GM19438 (cell line): Measurements from ENCODE around the gene ZMIZ1.

Source experiments
- ATAC-seq: cut with Tn5 transposase; IDR thresholded peaks from one replicate; pipeline ENCODE4 v1.9.1; 2021; ENCODE audit warnings: low read depth; ENCODE audit not compliant: unreplicated experiment

The ZMIZ1 gene

DNA sequence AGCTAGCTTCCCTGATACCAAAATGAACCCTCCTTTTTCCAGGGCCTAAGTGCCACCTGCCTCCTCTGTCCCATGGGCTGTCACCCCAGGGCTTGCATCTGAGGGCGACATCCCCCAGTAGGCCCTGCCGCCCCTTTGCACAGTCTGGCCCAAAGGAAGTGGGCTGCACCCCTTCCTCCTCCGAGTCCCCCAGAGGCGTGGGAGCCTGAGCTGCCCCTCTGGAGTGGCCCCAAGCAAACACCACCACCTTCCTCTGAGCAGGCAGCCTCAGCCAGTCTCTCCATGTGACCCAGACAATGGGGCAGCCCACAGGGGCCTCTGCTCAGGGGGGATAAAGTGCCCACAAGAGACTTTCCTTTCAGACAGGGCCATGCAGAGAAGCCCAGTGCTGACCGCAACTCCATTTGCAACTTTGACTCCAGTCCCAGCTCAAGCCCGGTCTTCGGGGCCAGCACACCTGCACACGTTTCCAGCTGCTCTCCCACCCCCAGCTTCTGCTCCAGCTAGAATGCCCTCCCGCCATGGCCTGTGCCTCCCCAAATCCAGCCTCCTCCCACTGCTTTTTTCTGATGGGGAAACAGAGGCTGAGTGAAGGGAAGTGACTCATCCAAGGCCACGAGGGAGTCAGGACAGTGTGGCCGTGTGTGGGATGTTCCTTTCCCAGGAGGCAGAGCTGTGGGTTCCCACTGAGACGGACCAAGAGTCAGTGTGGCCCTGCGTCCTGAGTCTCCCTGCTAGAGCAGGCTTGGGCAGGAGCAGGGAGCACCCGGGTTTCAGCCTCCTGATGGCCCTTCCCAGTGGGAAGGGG lies 111.9 kb downstream of the ZMIZ1 start:
- no peak for ATAC-seq

DNA sequence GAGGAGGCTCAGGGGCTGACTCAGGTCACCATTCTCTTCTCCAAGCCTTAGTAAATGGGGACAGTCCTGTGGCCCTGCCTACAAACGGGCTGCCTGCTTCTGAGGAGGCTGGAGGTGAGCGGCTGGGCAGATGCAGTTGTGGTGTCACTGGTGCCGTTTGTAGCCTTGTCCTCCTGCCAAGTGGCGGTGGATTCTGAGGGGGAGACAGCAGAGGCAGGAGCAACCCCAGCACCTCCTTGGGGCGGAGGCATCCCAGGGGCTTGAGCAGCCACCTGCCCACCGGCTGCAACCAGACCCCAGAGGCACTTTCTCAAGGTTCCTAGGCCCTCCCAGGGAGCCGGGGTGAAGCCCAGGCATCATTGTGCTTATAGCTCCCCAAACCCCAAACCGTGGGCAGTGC lies 112.5 kb downstream of the ZMIZ1 start:
- no peak for ATAC-seq

DNA sequence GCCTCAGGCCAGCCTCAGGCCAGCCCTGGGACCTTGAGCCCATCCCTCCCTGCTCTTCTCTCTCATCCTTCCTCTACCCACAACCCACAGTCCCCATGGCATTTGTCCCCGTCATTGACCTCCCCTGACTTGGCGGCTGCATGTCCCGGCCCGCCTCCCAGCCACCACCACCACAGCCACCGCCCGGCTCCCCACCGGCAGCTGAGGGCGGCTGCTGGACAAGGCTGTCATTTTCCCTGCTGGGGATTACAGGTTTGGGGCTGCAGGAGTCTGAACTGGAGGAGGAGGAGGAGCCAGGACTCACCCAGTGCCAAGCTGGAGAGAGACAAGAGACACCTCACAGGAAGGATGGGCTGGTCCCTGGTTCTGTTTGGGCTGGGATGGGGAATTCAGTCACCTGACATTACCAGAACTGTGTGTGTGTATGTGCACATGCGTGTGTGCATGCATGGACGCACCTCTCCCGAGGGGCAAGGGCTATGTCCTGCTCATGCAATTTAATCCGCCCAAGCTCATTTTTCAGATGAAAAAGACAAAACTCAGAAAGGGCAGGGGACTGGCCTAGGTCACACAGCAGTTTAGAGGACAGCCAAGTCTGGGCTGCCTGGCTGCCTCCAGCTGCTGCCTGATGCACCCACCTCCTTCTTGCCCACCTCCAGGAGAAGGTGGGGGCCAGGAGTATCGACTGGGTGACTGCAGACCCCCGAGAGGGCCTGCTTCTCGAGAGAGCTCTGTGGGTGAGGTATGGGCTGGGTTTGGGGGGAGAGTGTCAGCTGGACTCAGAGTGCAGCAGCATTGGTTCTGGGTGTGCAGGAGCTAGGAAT lies 113.1 kb downstream of the ZMIZ1 start:
- no peak for ATAC-seq

DNA sequence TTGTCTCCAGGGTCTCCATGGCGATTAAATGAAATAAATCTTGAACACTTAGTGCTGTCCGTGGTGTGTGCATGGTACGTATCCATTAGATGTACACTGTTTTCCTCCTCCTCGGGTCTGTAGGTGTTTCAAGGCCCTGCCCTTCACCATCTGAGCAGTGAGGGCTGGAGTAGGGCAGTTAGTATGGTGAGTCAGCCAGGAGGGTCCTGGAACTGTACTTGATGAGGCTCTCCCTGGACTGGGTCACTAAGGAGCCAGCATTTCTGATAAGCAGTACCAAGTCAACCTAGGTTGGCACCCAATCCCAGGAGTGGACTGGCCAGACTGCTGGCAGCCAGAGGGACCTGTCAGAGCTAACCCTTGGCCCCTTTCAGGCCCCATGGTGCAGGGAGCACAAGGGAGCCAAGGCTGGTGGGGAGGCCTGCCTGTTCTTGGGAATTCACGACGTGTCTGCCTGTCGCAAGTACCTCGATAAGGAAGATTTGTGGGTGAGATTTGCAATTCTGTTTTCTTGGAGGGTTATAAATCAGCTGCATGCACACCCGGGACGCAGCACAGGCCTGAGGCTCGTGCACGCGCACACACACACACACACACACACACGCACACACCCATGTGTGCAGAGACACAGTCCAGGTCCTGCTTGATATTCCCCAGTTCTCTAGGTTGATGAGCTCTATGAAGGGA lies 114.2 kb downstream of the ZMIZ1 start:
- ATAC-seq = no peak

DNA sequence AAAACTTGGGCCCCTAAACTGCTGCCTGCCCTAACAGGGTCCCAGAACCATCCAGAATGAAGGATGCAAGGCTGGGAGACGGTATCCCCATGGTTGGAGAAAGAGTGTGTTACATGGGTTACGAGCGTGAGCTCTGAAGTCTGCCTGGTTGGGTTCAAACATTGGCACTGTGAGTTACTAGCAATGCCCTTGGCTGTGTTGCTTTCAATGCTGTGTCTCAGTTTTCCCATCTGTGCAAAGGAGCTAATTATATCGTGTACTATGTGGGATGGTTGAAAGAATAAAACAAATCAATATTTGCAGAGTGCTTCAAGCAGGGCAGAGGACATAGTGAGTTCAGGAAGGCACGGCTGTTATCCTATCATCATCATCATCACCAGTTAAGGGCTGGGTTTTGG lies 114.7 kb downstream of the ZMIZ1 start:
- no peak for ATAC-seq

DNA sequence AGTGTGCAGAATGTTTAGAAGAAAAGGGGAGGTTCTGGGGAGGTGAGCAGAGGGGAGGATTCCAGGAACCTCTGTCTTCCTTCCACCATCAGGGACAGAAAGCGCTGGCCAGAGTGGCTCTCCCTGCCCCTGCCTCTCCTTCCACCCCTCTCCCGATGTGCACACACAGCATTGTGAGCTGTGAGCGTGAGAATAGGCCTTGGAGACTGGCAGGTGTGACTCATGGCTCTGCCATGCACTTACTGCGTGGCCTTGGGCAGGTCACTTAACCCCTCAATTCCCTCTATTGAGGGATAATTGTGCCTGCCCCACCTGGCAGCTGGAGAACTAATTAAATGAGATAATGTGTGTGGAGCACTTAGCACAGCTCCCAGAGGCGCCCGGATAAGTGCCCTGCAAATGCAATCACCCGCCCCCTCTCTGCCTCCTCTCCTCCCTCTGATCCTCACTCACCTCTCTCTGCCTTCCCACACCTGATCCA lies 115.4 kb downstream of the ZMIZ1 start:
- no peak for ATAC-seq

DNA sequence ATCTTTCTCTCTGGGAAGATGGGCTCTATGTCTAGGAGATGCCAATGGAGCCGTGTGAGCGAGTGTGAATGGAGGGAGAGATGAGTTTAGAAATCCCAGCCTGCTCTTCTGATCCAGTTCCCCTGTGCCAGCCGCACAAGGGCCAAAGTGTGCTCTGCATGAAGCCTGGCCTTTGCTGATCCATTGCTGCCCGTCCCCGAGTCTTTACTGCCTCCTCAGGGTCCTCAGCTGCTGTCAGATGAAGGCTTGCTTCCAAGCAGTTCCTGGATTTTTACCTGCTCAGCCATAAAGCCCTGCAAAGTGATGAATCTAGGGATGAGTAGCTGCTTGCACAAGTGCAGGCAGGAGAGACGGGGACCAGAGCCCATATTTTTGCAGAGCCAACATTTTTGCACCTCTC lies 115.9 kb downstream of the ZMIZ1 start:
- no peak for ATAC-seq

DNA sequence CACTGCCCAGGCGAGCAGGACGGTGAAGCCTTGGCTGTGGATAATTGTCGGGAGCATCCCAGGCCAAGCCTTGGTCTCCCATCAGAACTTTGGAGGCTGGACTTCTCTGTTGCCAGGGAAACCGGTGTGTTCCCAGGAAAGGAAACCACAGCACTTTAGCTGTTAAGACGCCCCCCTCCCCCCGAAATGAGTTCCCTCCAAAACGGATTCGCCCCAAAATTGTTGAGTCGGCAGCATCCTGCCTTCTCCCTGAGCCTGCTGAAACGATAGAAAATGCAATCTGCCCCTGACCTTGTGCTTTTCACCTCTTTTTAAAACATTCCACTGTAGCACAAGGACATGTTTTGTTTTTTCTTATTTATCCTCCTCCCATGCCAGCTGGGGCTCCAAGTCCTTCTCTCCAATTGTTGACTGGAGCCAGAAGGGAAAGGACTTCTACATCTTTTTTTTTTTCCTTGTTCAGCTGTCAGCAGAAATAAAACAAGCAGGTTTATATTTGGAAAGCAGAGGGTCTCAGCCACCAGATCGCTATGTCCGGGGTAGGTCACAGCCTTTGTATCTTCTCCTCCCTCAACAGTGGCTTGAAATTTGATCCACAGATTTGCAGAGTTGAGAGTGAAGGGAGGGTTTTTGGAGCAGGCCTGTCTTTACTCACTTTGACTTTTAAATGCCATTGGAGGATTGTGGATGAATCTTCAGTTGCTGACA lies 116.5 kb downstream of the ZMIZ1 start:
- no peak for ATAC-seq

DNA sequence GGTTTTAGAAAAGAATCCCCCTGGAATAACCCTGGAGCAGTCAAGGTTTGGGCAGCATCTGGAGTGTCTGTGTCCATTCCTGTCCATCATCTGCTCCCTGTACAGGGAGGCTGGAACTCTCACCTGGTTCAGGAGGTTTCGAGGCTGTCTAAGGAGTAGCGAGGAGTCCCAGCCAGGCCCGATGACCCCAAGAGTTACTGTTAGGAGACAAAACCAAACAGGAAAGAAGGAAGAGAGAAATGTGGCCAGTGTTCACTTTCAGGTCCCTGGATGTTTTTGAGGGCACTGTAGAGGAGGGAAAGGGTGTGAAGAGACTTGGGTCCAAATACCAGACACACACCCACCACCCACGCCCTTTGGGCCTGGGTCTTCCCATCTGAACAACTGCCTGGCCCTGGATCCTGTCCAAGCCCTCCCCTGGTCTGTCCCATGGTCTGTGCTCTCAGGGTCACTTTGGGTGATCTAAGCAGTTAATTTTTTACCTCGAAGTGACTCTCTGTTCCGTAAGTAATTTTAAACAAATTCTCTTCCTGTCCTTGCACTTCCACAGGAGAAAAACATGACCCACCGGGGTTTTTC lies 117.1 kb downstream of the ZMIZ1 start:
- ATAC-seq = no peak

DNA sequence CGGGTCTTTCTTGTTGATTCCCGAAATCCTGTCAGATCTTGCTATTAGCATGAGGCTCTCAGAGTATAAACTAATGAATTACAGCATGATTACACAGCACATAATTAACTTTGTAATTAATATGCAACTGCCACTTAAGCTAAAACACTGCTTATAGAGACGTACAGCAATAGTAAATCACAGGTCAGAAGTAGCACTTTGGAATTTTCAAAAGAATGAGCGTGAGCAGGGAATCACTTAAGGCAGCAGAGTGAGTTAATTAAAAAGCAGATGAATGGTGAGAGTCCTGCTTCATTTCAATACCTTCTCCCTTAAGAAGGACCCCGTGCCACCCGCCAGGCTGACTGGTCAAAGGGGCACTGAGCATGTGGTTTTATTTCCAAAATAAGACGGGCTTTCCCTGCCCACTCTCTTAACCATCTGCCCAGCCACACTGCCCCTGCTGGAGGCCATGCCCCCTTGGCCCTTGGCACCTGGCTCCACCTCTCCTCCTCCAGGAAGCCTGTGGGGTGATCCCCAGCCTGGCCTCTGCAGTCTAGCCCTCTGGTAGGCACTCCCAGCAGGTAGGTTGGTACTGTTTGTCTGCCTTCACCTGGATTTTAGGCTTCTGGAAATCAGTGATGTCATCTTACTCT lies 117.8 kb downstream of the ZMIZ1 start:
- ATAC-seq = no peak

DNA sequence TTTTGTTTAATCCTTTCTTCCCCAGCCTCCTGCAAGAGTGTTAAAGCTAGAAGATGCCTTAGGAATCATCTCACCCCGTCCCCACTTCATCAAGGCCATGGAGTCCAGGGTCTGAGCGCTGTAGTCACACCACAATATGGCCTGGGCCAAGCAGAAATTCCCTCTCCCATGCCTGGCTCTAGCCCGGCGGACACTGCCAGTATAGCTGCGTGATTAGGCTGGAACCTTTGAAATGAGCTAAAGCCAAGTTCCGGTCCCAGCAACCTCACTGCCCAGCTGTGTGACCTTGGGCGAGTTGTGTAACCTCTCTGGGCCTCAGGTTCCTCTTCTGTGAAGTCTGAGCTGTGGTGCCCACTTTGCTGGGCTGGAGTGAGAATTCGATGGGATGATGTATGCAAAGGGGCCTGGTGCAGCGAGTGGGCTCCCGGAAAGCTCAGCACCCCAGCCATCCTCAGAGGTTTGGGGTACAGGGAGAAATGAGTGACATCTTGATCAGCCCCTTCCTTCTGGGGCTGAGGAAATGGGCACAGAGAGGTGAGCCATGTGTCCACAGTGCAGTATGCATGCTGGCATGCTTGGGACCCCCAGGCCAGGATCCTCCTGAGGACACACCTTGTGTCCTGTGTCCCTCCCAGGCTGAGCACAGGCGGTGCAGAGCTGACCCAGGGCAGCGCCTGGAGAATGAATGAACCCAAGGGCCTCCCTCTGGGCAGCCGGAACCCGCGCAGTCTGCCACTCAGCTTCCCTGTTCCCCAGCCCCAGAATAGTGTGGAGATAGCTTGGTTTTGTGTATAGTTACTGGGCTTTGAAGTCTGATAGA lies 118.6 kb downstream of the ZMIZ1 start:
- ATAC-seq = no peak

DNA sequence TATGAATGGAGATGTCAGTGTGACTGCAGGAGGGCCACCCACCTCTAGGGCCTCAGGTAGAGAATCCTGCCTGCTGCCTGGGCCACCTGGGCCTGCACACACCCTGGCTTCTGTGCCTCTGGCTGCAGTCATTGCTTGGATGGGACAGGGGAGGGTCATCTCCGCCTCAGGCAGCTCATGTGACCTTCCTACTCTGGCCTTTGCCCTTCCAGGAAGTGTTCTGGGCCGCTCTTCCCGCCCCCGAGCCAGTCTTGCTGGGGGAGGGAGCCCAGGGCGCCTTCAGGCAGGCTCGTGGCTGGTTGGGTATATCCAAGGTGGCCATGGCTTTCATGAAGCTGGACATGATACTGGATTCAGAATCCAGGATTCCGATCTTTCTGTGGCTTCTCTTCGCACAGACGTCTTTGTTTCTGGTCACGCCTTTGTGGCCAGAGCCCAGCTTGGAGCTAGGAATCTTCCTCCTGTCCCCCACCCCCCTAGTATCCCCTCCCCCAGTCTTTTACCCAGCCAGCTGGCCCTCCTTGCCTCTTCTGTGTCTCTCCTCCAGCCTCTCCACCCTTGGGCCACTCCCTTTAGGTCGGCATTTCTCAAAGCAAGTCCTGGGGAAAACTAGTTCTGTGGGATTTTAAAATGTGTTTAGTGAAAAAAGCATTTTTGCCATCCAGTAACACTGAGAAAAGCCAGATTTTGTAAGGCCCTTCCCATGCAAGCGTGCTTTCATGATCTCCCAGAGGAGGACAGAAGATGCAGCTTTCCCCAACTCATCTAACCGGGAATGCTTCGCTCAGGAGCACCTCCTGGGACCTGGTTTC lies 119.6 kb downstream of the ZMIZ1 start:
- ATAC-seq = no peak

DNA sequence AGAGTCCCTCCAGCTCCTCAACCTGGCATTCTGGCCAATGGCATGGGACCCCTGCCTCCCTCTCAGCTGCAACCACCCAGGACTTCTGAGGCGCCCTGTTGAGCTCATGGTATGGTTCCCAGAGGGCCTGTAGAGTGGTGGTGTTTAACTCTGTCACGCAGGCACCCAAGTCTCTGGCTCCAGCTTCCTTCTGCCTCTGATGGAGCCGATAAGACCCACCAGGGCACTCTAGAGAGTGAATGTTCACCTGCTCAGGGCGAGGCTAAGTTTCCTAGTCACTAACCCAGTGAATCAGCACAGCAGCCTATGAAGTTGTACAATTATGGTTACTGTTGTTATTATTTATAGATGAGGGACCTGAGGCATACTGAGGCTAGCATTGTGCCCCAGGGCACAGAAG lies 120.4 kb downstream of the ZMIZ1 start:
- no peak for ATAC-seq

DNA sequence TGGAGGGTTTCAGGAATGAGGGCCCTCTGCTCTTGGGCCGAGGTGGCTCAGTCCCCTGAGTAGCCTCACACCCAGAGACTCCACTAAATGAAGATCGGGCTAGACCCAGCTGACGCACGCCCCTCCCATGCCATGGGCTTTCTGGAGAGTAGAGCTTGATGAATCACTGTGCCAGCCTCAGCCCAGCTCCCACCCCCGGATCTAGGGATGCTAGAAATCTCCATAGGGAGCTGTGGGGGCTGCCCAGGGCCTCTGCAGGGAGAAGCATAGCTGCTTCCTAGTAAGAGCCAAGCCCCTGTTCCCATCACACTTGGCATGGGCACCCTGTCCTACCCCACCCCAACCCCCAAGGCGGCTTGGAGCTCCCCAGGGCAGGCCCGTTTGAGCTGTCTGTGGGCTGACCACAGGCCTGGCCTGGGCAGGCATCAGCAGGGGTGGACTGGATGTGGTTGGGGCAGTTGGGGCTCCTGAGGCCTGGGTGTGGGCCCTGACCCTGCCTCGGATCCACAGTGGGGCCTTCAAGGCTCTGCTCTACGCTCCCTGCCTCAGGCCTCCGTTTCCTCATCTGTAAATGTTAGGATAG lies 121.2 kb downstream of the ZMIZ1 start:
- ATAC-seq = no peak

DNA sequence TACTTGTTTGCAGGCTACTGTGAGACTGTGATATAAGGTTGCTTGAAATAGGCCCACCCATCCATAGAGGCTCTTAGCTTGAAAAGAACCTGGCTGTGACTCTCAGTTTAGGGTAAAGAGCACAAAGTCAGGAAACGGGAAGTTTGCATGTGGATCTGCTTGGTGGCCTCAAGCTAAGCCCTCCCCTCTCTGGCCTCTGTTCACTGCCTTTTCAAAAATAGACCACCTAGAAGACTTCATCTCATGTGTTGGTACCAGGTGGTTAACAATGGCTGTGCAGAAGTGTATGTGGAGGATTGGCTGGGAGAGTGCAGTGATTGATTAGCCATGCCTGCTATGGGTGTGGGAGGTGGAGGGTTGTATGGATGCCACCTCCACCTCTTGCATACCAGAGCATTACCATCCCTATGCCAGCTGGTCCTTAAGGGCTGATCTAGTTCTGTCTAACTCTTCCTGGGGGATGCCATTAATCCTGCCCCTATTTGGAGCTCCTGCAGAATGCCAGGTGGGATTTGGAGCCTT lies 122.0 kb downstream of the ZMIZ1 start:
- no peak for ATAC-seq

DNA sequence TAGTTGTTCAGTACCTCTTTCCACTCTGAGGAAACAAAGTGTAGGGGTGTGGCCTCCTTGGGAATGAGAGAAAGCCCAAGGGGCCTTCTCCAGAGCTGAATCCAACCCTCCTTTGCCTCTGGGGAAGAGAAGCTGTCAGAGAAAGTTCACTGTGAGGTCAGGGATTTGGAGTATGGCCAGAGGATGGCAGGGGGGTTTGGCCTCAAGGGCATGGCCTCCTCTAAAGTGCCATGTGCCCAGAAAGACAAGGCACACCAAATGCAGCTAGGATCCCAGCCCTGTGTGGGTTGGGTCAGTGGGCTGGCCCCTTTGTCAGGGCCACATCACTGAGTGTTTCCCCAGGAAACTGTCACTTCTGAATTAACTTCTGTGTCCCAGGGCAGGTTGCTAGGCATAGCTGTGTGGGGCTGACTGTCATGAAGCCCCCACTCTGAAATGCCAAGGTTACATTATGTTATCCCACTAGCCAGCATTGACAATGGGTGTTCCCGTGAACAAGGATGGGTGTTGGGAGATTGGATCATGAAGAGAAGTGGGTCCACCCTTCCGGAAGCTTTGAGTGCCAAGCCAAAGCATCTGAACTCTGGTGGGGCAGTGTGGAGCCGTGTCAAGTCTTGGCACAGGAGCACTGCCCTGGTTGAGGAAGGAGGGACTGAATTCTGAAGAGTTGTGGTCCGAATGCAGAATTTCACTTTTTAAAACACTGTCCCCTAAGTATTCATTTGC lies 123.3 kb downstream of the ZMIZ1 start:
- no peak for ATAC-seq

DNA sequence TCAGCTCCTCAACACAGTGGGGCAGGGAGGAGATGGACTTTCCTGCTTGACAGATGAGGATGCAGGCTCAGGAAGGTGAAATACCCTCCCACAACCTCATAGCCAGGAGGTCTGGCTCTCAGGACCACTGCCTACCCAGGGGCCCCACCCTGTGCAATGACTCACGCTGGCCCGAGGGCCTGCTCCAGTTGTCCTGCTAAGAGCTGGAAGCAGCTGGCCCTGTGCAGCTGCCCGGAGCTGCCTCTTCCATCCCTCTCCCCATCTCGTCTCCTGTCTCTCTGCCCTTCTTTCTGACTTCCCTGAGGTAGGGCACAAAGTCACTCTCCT lies 123.9 kb downstream of the ZMIZ1 start:
- ATAC-seq = no peak
